Measurements from ENCODE around the gene LIG1. TPM values are rescaled to one million over a fixed set of nuclear protein-coding genes. Genes with fewer than 3 reads are reported as not detected.

Gene LIG1
- total RNA-seq, 4 donors from 2014 or later, result 17.7 to 33.3 (median 26.7) TPM

GRCh38 chr19:48121066-48121465 is 49.1 kb downstream of the LIG1 start:
- Histone ChIP-seq H3K9me3 (no peaks in the 10 kb centered on the region), H3K4me1 (peaks cover 0 to 6% of the 10 kb centered on the region in 2 donors), H3K27ac (no peak overlapping the region), H3K27me3 (no peaks in the 10 kb centered on the region), H3K4me3 (replicated peaks in 1 of 3) (no peak overlapping the region), H3K36me3 (no peaks in the 10 kb centered on the region)
- no peak for DNase-seq
- WGBS, 2 donors, result 89 to 93% methylated on average over 14 of the region's 14 CpGs
- intact Hi-C loops (cut with DNase I), result no loop called here
- TF ChIP-seq POLR2A (IDR thresholded peaks at IDR 0.05) (no peak), CTCF (IDR thresholded peaks at IDR 0.05) (no peak)

GRCh38 chr19:48120505-48120904 is 49.6 kb downstream of the LIG1 start:
- H3K27ac ChIP-seq, result no peak overlapping the region
- H3K9me3 ChIP-seq, result no peaks in the 10 kb centered on the region
- H3K4me1 ChIP-seq, result peaks cover 0 to 6% of the 10 kb centered on the region in 2 donors
- TF ChIP-seq CTCF (IDR thresholded peaks at IDR 0.05), result no peak
- TF ChIP-seq POLR2A (IDR thresholded peaks at IDR 0.05), result no peak
- H3K27me3 ChIP-seq, result no peaks in the 10 kb centered on the region
- H3K4me3 ChIP-seq (replicated peaks in 1 of 3), result no peak overlapping the region
- intact Hi-C loops (cut with DNase I), result no loop called here
- H3K36me3 ChIP-seq, result no peaks in the 10 kb centered on the region
- WGBS, 2 donors, result 92 to 99% methylated on average over 2 of the region's 2 CpGs
- DNase-seq, result no peak

DNA sequence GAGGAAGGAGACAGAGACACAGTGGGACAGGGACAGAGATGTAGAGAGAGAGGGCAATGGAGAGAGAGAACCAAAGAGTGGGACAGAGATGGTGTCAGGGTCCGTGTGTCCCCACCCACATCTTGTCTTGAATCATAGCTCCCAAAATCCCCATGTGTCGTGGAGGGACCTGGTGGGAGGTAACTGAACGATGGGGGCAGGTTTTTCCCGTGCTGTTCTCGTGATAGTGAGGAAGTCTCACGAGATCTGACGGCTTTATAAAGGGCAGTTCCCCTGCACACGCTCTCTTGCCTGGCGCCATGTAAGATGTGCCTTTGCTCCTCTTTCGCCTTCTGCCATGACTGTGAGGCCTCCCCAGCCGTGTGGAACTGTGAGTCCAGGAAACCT is 52.0 kb downstream of the LIG1 start:
- Histone ChIP-seq H3K27me3 (no peaks in the 10 kb centered on the region), H3K9me3 (no peaks in the 10 kb centered on the region), H3K36me3 (no peaks in the 10 kb centered on the region), H3K4me3 (replicated peaks in 1 of 3) (no peak overlapping the region), H3K4me1 (peaks cover 0 to 6% of the 10 kb centered on the region in 2 donors), H3K27ac (no peak overlapping the region)
- no peak for DNase-seq
- TF ChIP-seq POLR2A (IDR thresholded peaks at IDR 0.05) (no peak), CTCF (IDR thresholded peaks at IDR 0.05) (no peak)
- intact Hi-C loops (cut with DNase I), result loop anchor here (10.0 kb wide), 1 partner anchor 137 kb away; the partner anchor contains the start of gene CARD8
- WGBS, 2 donors, result 84 to 87% methylated on average over 11 of the region's 11 CpGs

DNA sequence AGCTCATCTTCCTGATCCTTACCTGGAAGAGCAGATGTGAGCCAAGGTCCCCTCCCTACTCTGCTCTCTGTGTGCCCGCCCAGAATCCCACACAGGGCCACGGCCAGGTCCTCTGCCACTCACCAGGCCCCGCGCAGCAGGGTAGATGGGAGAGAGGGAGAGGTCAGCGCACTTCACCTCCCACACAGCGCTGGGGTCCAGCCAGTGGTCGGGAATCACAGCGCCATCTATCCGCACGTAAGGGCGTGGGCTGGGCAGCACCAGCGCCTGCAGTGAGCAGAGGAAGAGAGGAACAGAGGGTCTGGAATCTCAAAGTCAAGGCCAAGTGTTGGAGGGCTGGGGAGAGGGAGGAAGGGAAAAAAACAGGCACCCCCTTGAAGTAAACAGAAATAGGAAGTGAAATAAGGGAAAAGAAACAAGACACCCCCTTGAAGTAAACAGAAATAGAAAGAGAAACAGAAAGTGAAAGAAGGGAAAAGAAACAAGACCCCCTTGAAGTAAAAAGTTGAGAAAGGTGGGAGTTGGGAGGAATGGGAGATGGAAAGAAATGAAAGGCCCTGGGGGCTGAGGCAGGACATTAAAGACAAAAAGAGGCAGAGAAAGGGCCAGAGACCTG is 52.5 kb downstream of the LIG1 start:
- intact Hi-C loops (cut with DNase I), result loop anchor here (10.0 kb wide), 1 partner anchor 137 kb away; the partner anchor contains the start of gene CARD8
- TF ChIP-seq POLR2A (IDR thresholded peaks at IDR 0.05) (no peak), CTCF (IDR thresholded peaks at IDR 0.05) (no peak)
- no peak overlapping the region for H3K4me3 ChIP-seq (replicated peaks in 1 of 3)

DNA sequence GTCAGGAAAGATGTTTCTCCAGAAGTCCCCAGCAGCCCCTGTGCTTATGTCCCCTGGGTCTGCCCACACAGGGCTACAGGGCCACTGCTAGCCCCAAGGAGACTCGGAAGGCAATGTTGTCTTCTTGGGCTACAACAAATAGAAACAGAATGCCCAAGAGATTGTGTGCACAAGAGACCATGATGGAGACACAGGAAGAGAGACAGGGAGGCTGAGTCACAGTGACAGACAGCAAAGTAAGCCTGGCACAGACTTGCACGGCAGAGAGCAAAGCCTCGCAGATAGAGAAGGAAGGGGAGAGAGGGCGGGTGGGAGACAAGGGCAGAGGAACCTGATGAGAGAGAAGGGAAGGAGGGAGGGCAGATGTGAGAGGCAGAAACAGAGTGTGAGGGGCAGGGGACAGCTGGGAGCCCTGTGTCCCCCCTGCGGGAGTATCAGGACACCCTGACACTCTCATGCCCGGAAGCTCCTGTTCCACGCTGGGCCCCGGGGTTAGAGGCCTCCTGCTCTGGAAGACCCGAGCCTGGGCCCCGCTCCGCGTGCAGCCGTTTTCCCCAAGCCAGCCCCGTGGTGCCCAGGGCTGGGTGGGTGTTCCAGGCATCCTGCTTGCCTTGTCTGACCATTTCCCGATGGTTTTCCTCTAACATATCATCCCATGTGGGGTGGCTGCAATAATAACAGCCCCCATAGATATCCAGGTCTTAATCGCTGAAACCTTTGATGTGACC is 56.8 kb downstream of the LIG1 start:
- no peaks in the 10 kb centered on the region for H3K9me3 ChIP-seq
- no peak overlapping the region for H3K27ac ChIP-seq
- intact Hi-C loops (cut with DNase I), result loop anchor here (10.0 kb wide), 1 partner anchor 141 kb away; the partner anchor contains the start of gene CARD8
- H3K27me3 ChIP-seq, result no peaks in the 10 kb centered on the region
- peaks cover 8 to 18% of the 10 kb centered on the region in 2 donors for H3K4me1 ChIP-seq
- TF ChIP-seq POLR2A (IDR thresholded peaks at IDR 0.05) (no peak), CTCF (IDR thresholded peaks at IDR 0.05) (no peak)
- 78 to 86% methylated on average over 14 to 16 of the region's 16 CpGs for WGBS, 2 donors
- H3K36me3 ChIP-seq, result no peaks in the 10 kb centered on the region
- no peak for DNase-seq
- no peak overlapping the region for H3K4me3 ChIP-seq (replicated peaks in 1 of 3)

More for the DNA sequence above, 52.5 kb downstream of the LIG1 start:
- WGBS, 2 donors, result 86 to 92% methylated on average over 12 of the region's 12 CpGs
- H3K36me3 ChIP-seq, result no peaks in the 10 kb centered on the region
- H3K27me3 ChIP-seq, result no peaks in the 10 kb centered on the region
- no peak for DNase-seq
- H3K9me3 ChIP-seq, result no peaks in the 10 kb centered on the region
- H3K27ac ChIP-seq, result no peak overlapping the region
- H3K4me1 ChIP-seq, result peaks cover 0 to 4% of the 10 kb centered on the region in 2 donors
